Pancreas (tissue), 10 donors: ENCODE measurements around the gene IQGAP2. TPM values are rescaled to one million over a fixed set of nuclear protein-coding genes. Genes with fewer than 3 reads are reported as not detected.
A peak's percentile ranks its signal among the peaks of the same experiment; 100 is the strongest.
"Not testable (repeated sequence)": the region's sequence is repeated elsewhere in the genome, so short reads cannot be mapped to it uniquely, and the experiment has no call there.

Source experiments
- ATAC-seq, 4 donors: fragments of 200-7000 bp; cut with Tn5 transposase; one replicate each; pipeline versions ENCODE4 v1.8.0 to v1.9.1; 2020; ENCODE audit warnings: mild to moderate bottlenecking in 4 of 4, moderate library complexity in 4 of 4
- DNase-seq, 6 donors: peaks; one replicate each; pipeline ENCODE4 v3.0.0-alpha.2; 2020
- FAIRE-seq: peaks from 2 replicates; lab custom pipeline; 2012; peaks lifted over from hg19 to GRCh38; lab: Jason Lieb, UNC
- H3K27ac ChIP-seq, 4 donors: fragments of 200-600 bp; sonication (generic); 1 replicate in 3 of 4; 2 replicates in 1 of 4; pipeline versions ENCODE4 v1.5.0 to v1.8.0; 2020
- H3K27me3 ChIP-seq, 4 donors: fragments of 200-600 bp; one replicate each; pipeline ENCODE4 v1.8.0; 2021
- H3K36me3 ChIP-seq, 3 donors: fragments of 200-600 bp; sonication (generic) in 1 of 3; one replicate each; pipeline versions ENCODE4 v1.5.0 to v1.8.0; 2020 to 2021
- H3K4me1 ChIP-seq, 3 donors: fragments of 200-600 bp; one replicate each; pipeline ENCODE4 v1.8.0; 2021
- H3K4me3 ChIP-seq, 4 donors: fragments of 200-600 bp; sonication (generic) in 2 of 4; one replicate each; pipeline versions ENCODE4 v1.5.0 to v1.8.0; 2020 to 2021
- H3K9me3 ChIP-seq, 4 donors: fragments of 200-600 bp; one replicate each; pipeline ENCODE4 v1.8.0; 2021
- CTCF ChIP-seq, 4 donors: fragments of 200-600 bp; sonication (generic) in 3 of 4; IDR thresholded peaks; one replicate each; pipeline versions ENCODE4 v1.5.0 to v1.8.0; 2021; ENCODE audit warnings: antibody characterized with exemption in 4 of 4
- WGBS, 2 donors: extraction: QIAGEN DNeasy Blood & Tissue Kit; methylation state at CpG; one replicate each; pipeline ENCODE4 v1.1.7; 2013; 5-methylcytosine and 5-hydroxymethylcytosine counted together
- intact Hi-C, 3 donors: fragments of 100-400 bp; cut with DNase I; formaldehyde crosslinking; loops; one replicate each; pipeline versions ENCODE4 v1.11.1 to v1.14.2; 2022
- polyA plus RNA-seq, 2 donors: library from polyadenylated mRNA; stranded (reverse); fragments of 200-250 nt; gene quantifications; one replicate each; pipeline ENCODE4 v1.2.3, GENCODE V29; 2013
- total RNA-seq, 6 donors: library from RNA; stranded (reverse); fragmentation: NEBNext Ultra II Directional in 4 of 6; extraction: Animal tissue kit (Norgen Biotek cat#: 25700) in 4 of 6; gene quantifications; one replicate each; pipeline versions ENCODE4 v1.2.1 to v1.2.4, GENCODE V29; 2021 to 2023
- donor health status: healthy with polysubstance abuse.
- donor health status: DM: no; HTN: no; CAD: no; lungs with moderate emphysema.
- donor health status: DM: no; HTN: no; CAD: no.
- donor health status: control.
- donor health status: control.
- donor health status: Bipolar disorder and iron deficiency.
- donor health status: DM: yes; HTN: yes; CAD: no.
- donor health status: DM: no; HTN: no; CAD: no.
- donor health status: DM: no; HTN: no; CAD: no.
- donor health status: DM: yes; HTN: yes; CAD: no.

The IQGAP2 gene
- total and polyA plus RNA-seq, 8 donors = 14.4 to 54.0 (median 35.2) TPM

GRCh38 chr5:76425928-76426804 is 23.1 kb downstream of the IQGAP2 start:
- H3K27ac ChIP-seq = no peak overlapping the region
- H3K4me1 ChIP-seq = peaks cover 9 to 14% (median 12%) of the 10 kb centered on the region in 3 donors
- H3K36me3 ChIP-seq = no peaks in the 10 kb centered on the region
- no peaks in the 10 kb centered on the region for H3K9me3 ChIP-seq
- FAIRE-seq (no peak), ATAC-seq (peak in 1 of 4 donors; percentile 19), DNase-seq (no peak)
- intact Hi-C loops = no loop called here
- no peak for TF ChIP-seq CTCF (IDR thresholded peaks at IDR 0.05)
- H3K4me3 ChIP-seq = no peak overlapping the region
- no peaks in the 10 kb centered on the region for H3K27me3 ChIP-seq
- WGBS, 2 donors = 67 to 69% methylated on average over 12 of the region's 12 CpGs

- DNase-seq = no peak
- ATAC-seq = peak in 1 of 4 donors; percentile 14
- no peak for TF ChIP-seq CTCF (IDR thresholded peaks at IDR 0.05)
- no peak overlapping the region for H3K4me3 ChIP-seq
- no peaks in the 10 kb centered on the region for H3K36me3 ChIP-seq
- peaks cover 0 to under 1% (median 0%) of the 10 kb centered on the region in 3 donors for H3K4me1 ChIP-seq
- 76 to 78% methylated on average over 14 of the region's 14 CpGs for WGBS, 2 donors
- no peaks in the 10 kb centered on the region for H3K9me3 ChIP-seq
- FAIRE-seq = no peak
- H3K27me3 ChIP-seq = no peaks in the 10 kb centered on the region
- H3K27ac ChIP-seq = no peak overlapping the region
- intact Hi-C loops = no loop called here
These were observed 24.4 kb downstream of the IQGAP2 start for GRCh38 chr5:76427206-76428140.

- DNase-seq, H3K9me3 ChIP-seq, H3K27ac ChIP-seq, H3K4me3 ChIP-seq, H3K27me3 ChIP-seq, H3K36me3 ChIP-seq, ATAC-seq, H3K4me1 ChIP-seq, intact Hi-C loops, FAIRE-seq: not testable (repeated sequence)
- WGBS, 2 donors = 93 to 96% methylated on average over 6 of the region's 6 CpGs
These were observed 25.5 kb downstream of the IQGAP2 start for GRCh38 chr5:76428550-76428949.

GRCh38 chr5:76433261-76433660 is 30.2 kb downstream of the IQGAP2 start:
- no peak for DNase-seq
- WGBS, 2 donors = 57 to 67% methylated on average over 1 of the region's 1 CpG
- no peaks in the 10 kb centered on the region for H3K27me3 ChIP-seq
- no peak for FAIRE-seq
- intact Hi-C loops = no loop called here
- H3K4me3 ChIP-seq = no peak overlapping the region
- H3K4me1 ChIP-seq = no peaks in the 10 kb centered on the region
- no peaks in the 10 kb centered on the region for H3K36me3 ChIP-seq
- no peak for ATAC-seq
- no peaks in the 10 kb centered on the region for H3K9me3 ChIP-seq
- no peak overlapping the region for H3K27ac ChIP-seq
- TF ChIP-seq CTCF (IDR thresholded peaks at IDR 0.05) = no peak

GRCh38 chr5:76437507-76437906 is 34.4 kb downstream of the IQGAP2 start:
- FAIRE-seq, H3K36me3 ChIP-seq, H3K27me3 ChIP-seq, intact Hi-C loops, ATAC-seq, H3K27ac ChIP-seq, DNase-seq, H3K4me1 ChIP-seq, H3K9me3 ChIP-seq, H3K4me3 ChIP-seq: not testable (repeated sequence)
- 89 to 95% methylated on average over 3 of the region's 3 CpGs for WGBS, 2 donors
